C1 segment of cervical spinal cord (tissue), 14 donors: ENCODE data around the gene ACTL7A.

Experiments used
- DNase-seq, 14 donors: peaks; one replicate each; lab custom pipeline; 2025; lab: John Stamatoyannopoulos, UW

ACTL7A gene

GRCh38 chr9:108850293-108850897 is 11.7 kb upstream of the ACTL7A start:
- no peak for DNase-seq

- DNase-seq: no peak
Observed at GRCh38 chr9:108851138-108851537, 10.9 kb upstream of the ACTL7A start.

DNA sequence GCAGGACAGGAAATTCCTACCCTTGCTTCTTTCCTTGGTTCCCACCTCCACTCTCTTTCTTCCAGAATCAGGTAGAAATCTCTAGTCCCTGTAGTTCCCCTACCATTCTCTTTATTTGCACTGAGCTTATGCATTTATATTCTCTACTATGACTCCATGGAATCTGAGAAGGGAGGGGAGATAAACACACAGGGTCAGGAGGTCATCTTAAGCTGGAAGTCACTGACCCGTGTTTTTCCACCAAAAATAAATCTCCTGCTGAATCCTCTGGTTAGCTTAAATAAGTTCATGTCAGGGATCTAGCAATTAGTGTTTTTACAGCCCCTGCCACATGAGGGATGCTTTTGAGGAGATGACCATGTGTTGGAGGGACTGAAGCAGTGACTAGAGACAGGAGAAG is 10.0 kb upstream of the ACTL7A start:
- no peak for DNase-seq

- DNase-seq: no peak
Observed at GRCh38 chr9:108854094-108854493, 8.0 kb upstream of the ACTL7A start.

DNA sequence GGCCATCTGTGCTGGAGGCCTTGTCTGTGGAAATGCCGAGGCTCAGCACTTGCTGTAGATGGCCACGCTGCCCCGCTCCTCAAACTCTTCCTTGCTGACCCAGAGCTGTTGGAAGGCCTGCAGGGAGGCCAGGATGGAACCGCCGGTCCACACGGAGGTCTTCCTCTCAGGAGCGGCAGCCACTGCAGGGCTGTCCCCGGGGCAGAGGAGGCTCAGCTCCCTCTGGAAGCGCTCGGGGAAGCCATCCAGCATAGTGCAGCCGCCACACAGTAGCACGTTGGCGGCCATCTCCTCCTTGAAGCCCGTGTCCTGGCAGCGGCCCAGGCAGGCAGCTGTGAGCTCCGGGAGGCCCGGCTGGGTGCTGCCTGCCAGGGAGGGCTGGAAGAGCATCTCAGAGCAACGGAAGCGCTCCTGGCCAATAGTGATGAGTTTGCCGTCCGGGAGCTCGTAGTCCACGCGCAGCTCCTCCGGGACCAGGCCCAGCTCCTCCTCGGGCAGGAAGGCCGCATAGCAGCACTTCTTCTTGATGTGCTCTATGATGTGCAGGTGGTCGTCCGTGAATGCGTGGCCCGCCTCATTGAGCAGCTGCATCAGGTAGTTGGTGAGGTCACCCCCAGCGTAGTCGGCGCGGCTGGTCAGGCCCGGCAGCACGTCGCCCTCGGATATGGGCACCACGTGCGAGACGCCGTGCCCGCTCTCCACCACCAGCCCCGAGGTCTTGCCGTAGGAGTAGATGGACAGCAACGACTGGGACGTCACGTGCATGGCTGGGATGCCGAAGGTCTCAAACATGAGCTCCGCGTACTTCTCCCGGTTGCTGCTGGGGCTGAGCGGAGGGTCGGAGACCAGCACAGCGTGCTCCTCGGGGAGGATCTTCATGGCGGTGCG is 7.2 kb upstream of the ACTL7A start:
- DNase-seq: no peak

- no peak for DNase-seq
Observed at GRCh38 chr9:108855529-108855886, 6.6 kb upstream of the ACTL7A start.

GRCh38 chr9:108855888-108856287 is 6.2 kb upstream of the ACTL7A start, which contains the start of gene ACTL7B:
Gene ACTL7B, minus strand, starts transcription at chr9:108855986. Its CDS starts 56 bp downstream, at chr9:108855930.
- no peak for DNase-seq

- no peak for DNase-seq
Observed at GRCh38 chr9:108857572-108857971, 4.5 kb upstream of the ACTL7A start.

- DNase-seq: no peak
Observed at GRCh38 chr9:108859459-108860114, 2.5 kb upstream of the ACTL7A start.

- no peak for DNase-seq
Observed at GRCh38 chr9:108860354-108860753, 1.7 kb upstream of the ACTL7A start.

GRCh38 chr9:108860764-108861163 is 1.3 kb upstream of the ACTL7A start:
- no peak for DNase-seq

- DNase-seq: no peak
Observed at GRCh38 chr9:108861464-108861863, 602 bp upstream of the ACTL7A start.

DNA sequence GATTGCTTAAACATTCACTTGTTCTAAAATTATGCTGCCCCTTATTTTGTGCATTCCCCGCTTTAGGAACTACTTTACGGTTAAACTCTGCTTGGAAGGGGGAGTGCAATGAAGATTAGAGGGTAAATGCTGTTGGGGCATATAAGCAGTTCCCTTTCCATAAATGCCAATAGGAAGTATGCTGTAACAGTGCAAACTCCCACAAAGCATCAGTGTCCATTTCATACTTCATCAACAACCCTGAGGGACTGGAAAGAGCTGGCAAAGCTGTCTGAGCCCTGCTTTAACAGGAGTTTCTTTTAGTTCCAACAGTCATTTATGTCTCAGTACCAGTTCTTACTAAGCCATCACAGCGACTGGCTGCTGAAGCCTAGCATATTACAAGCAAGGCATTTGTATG is 1.8 kb downstream of the ACTL7A start:
- no peak for DNase-seq

DNA sequence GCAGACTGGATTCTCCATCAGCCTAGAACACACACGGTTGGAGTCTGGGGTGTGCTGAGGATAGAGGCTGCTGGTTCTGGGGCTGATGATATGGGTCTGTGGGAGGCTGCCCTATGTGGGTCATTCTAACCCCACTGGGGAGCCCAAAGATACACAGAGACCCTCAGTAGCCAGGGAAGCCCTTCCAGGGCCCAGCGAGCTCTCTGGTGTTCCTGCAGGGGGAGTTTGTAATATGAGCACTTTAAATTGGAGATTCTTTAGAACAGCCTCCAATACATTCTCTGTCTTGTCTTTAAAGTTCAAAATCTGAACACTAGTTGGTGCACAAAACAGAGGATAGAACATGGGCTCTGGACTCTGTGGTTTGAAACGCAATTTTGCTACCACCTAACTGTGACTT is 2.4 kb downstream of the ACTL7A start:
- no peak for DNase-seq

GRCh38 chr9:108865037-108865436 is 3.0 kb downstream of the ACTL7A start:
- DNase-seq: no peak

DNA sequence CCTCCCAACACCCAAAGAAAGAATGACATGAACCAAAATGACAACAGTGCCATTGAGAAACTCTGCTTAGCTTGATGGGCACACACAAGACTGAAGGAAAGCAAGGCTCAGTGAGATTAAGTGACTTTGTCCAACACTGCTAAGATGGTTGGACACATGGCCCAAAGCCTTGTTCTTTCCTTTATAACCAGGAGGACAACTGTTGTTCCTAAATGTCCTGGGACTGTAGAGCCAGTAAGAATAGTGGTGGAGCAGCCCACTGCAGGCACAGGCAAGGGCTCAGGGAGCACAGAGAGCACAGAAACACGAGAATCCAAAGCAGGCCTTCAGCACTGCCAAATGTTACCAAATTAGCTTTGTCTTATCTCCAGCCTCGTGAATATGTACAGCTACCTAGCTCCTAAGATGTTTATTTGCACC is 3.9 kb downstream of the ACTL7A start:
- DNase-seq: no peak

DNA sequence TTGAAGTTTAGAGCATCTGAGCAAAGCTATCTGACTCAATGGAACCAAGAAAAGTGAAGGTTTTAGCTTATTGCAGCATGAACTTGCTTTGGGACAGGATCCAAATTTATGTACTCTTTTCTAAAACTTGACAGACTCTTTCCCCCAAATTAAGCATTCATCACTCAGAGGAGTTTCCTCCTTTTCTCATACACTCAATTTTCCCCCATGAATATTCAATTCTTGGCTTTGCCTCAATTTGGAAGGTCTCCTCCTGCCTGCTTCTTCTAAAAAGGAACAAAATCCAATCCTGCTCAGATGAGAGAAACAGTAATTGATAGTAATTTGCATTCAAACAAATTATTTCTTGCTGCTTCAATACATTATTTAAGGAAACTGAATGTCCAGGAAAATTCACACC is 5.0 kb downstream of the ACTL7A start:
- DNase-seq: no peak

- no peak for DNase-seq
Observed at GRCh38 chr9:108867829-108868228, 5.8 kb downstream of the ACTL7A start.

GRCh38 chr9:108869092-108869725 is 7.1 kb downstream of the ACTL7A start:
- DNase-seq: no peak

- DNase-seq: no peak
Observed at GRCh38 chr9:108874058-108874788, 12.2 kb downstream of the ACTL7A start.

GRCh38 chr9:108876425-108876824 is 14.4 kb downstream of the ACTL7A start:
- no peak for DNase-seq
